Measurements from ENCODE around the gene CHST15.

Gene CHST15

GRCh38 chr10:124138195-124138882, 44.9 kb upstream of the CHST15 start:
- no peak overlapping the region for H3K27ac ChIP-seq (replicated peaks)

DNA sequence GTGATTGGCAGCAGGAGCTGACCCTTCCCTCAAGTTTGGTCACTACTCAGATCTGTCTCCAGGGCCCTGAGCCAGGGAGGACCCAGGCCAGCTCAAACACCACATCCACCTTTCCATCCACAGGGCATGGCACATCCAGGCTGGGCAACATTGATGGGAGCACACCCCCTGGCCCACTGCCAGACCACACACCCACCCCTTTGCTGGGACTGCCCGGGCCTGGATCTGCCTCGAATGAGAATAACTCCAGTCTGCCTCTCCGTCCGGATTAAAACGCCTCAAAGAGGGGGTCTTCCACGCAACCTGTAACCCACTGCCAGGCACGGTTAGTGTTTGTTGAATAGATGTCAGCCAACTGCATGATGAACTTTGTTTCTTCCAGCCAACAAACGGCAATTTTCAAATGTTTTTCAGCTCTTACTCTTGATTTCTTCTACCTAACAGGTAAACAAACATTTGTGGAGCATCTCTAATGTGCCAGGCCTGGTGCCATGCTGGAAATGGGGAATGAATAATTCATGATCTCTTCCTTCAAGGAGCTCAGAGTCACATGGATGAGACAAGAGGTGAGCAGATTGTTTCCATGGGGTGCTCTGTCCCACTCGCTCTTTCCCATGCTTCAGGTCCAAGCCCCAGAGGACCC, 41.0 kb upstream of the CHST15 start:
- no peaks in the 10 kb centered on the region for H3K27me3 ChIP-seq (ENCODE audit: insufficient read depth, poor library complexity, severe bottlenecking)
- no peak overlapping the region for H3K27ac ChIP-seq (replicated peaks)
- no peak for TF ChIP-seq GABPA (IDR thresholded peaks at IDR 0.05; ENCODE audit: low read depth)
- no peak for TF ChIP-seq SPI1 (IDR thresholded peaks at IDR 0.05; ENCODE audit: borderline replicate concordance, low read depth)
- no peak for TF ChIP-seq POLR2AphosphoS5 (IDR thresholded peaks at IDR 0.05; ENCODE audit: low read depth)
- TF ChIP-seq, protein P1, sequence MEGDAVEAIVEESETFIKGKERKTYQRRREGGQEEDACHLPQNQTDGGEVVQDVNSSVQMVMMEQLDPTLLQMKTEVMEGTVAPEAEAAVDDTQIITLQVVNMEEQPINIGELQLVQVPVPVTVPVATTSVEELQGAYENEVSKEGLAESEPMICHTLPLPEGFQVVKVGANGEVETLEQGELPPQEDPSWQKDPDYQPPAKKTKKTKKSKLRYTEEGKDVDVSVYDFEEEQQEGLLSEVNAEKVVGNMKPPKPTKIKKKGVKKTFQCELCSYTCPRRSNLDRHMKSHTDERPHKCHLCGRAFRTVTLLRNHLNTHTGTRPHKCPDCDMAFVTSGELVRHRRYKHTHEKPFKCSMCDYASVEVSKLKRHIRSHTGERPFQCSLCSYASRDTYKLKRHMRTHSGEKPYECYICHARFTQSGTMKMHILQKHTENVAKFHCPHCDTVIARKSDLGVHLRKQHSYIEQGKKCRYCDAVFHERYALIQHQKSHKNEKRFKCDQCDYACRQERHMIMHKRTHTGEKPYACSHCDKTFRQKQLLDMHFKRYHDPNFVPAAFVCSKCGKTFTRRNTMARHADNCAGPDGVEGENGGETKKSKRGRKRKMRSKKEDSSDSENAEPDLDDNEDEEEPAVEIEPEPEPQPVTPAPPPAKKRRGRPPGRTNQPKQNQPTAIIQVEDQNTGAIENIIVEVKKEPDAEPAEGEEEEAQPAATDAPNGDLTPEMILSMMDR (IDR thresholded peaks at IDR 0.05; ENCODE audit: insufficient read depth, low read length), result no peak
- TF ChIP-seq, protein P2, sequence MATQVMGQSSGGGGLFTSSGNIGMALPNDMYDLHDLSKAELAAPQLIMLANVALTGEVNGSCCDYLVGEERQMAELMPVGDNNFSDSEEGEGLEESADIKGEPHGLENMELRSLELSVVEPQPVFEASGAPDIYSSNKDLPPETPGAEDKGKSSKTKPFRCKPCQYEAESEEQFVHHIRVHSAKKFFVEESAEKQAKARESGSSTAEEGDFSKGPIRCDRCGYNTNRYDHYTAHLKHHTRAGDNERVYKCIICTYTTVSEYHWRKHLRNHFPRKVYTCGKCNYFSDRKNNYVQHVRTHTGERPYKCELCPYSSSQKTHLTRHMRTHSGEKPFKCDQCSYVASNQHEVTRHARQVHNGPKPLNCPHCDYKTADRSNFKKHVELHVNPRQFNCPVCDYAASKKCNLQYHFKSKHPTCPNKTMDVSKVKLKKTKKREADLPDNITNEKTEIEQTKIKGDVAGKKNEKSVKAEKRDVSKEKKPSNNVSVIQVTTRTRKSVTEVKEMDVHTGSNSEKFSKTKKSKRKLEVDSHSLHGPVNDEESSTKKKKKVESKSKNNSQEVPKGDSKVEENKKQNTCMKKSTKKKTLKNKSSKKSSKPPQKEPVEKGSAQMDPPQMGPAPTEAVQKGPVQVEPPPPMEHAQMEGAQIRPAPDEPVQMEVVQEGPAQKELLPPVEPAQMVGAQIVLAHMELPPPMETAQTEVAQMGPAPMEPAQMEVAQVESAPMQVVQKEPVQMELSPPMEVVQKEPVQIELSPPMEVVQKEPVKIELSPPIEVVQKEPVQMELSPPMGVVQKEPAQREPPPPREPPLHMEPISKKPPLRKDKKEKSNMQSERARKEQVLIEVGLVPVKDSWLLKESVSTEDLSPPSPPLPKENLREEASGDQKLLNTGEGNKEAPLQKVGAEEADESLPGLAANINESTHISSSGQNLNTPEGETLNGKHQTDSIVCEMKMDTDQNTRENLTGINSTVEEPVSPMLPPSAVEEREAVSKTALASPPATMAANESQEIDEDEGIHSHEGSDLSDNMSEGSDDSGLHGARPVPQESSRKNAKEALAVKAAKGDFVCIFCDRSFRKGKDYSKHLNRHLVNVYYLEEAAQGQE (IDR thresholded peaks at IDR 0.05; ENCODE audit: insufficient replicate concordance, low read depth), result no peak
- H3K4me3 ChIP-seq (replicated peaks; ENCODE audit: insufficient read depth, low read length), result no peak overlapping the region
- no peak for DNase-seq (ENCODE audit: low read depth in 1 of 2, low spot score in 1 of 2)

More at GRCh38 chr10:124138195-124138882, 44.9 kb upstream of the CHST15 start:
- no peak for DNase-seq (ENCODE audit: low read depth in 1 of 2, low spot score in 1 of 2)
- TF ChIP-seq POLR2AphosphoS5 (IDR thresholded peaks at IDR 0.05; ENCODE audit: low read depth) (no peak), GABPA (IDR thresholded peaks at IDR 0.05; ENCODE audit: low read depth) (no peak), SPI1 (IDR thresholded peaks at IDR 0.05; ENCODE audit: borderline replicate concordance, low read depth) (no peak)
- TF ChIP-seq, protein P1 (IDR thresholded peaks at IDR 0.05; ENCODE audit: insufficient read depth, low read length), result no peak
- TF ChIP-seq, protein P2 (IDR thresholded peaks at IDR 0.05; ENCODE audit: insufficient replicate concordance, low read depth), result no peak
- Histone ChIP-seq H3K27me3 (ENCODE audit: insufficient read depth, poor library complexity, severe bottlenecking) (no peaks in the 10 kb centered on the region), H3K4me3 (replicated peaks; ENCODE audit: insufficient read depth, low read length) (no peak overlapping the region)

- TF ChIP-seq, protein P1 (IDR thresholded peaks at IDR 0.05; ENCODE audit: insufficient read depth, low read length), result no peak
- TF ChIP-seq, protein P2 (IDR thresholded peaks at IDR 0.05; ENCODE audit: insufficient replicate concordance, low read depth), result no peak
- TF ChIP-seq GABPA (IDR thresholded peaks at IDR 0.05; ENCODE audit: low read depth) (no peak), SPI1 (IDR thresholded peaks at IDR 0.05; ENCODE audit: borderline replicate concordance, low read depth) (no peak), POLR2AphosphoS5 (IDR thresholded peaks at IDR 0.05; ENCODE audit: low read depth) (no peak)
- no peak for DNase-seq (ENCODE audit: low read depth in 1 of 2, low spot score in 1 of 2)
- Histone ChIP-seq H3K4me3 (replicated peaks; ENCODE audit: insufficient read depth, low read length) (no peak overlapping the region), H3K27me3 (ENCODE audit: insufficient read depth, poor library complexity, severe bottlenecking) (no peaks in the 10 kb centered on the region), H3K27ac (replicated peaks) (no peak overlapping the region)
These were observed 39.5 kb upstream of the CHST15 start for GRCh38 chr10:124132876-124133275.
